GM12878 (cell line): Measurements from ENCODE around the gene NXN. TPM values are rescaled to one million over a fixed set of nuclear protein-coding genes. Genes with fewer than 3 reads are reported as not detected.

Source experiments
- CHD1 ChIP-seq: IDR thresholded peaks from 2 replicates; pipeline ENCODE4 v1.6.1; 2012; ENCODE audit warnings: low read depth, low read length, improper control_type of control experiment
- EGR1 ChIP-seq, 2 experiments: IDR thresholded peaks; 1 replicate in 1 of 2; 2 replicates in 1 of 2; pipeline ENCODE4 v1.6.1; 2011 to 2012; ENCODE audit warnings: low read depth in 2 of 2, low read length in 2 of 2, borderline replicate concordance in 1 of 2, mild to moderate bottlenecking in 1 of 2, moderate library complexity in 1 of 2
- EP300 ChIP-seq, 2 experiments: fragments of 150-350 bp in 1 of 2; IDR thresholded peaks; 2 replicates each; pipeline ENCODE4 v1.6.1; 2011 to 2012; ENCODE audit warnings: low read depth in 2 of 2, low read length in 2 of 2, borderline replicate concordance in 1 of 2, improper control_type of control experiment in 1 of 2, inconsistent platforms in 1 of 2; ENCODE audit not compliant: control insufficient read depth in 1 of 2
- EZH2 ChIP-seq: IDR thresholded peaks from 2 replicates; pipeline ENCODE4 v1.6.1; 2012; ENCODE audit warnings: low read depth, mild to moderate bottlenecking, control low read depth, inconsistent platforms, low read length, borderline replicate concordance; ENCODE audit not compliant: control insufficient read depth
- IKZF1 ChIP-seq: fragments of 450-650 bp; conservative IDR thresholded peaks from 2 replicates; pipeline ENCODE4 v1.6.1; 2017; ENCODE audit warnings: antibody characterized with exemption, mild to moderate bottlenecking
- JUNB ChIP-seq: IDR thresholded peaks from 2 replicates; pipeline ENCODE4 v1.6.1; 2016; ENCODE audit warnings: antibody characterized with exemption, mild to moderate bottlenecking
- NFXL1 ChIP-seq: fragments of 450-650 bp; IDR thresholded peaks from 2 replicates; pipeline ENCODE4 v1.6.1; 2017; ENCODE audit warnings: antibody characterized with exemption, mild to moderate bottlenecking, borderline replicate concordance
- PAX8 ChIP-seq: fragments of 450-650 bp; IDR thresholded peaks from 2 replicates; pipeline ENCODE4 v1.6.1; 2017; ENCODE audit warnings: mild to moderate bottlenecking, moderate library complexity
- RBBP5 ChIP-seq: fragments of 200-600 bp; sonication (generic); conservative IDR thresholded peaks from 2 replicates; pipeline ENCODE4 v1.6.1; 2016
- RELA ChIP-seq: fragments of 450-650 bp; IDR thresholded peaks from 2 replicates; pipeline ENCODE4 v1.8.0; 2014; ENCODE audit warnings: borderline replicate concordance; ENCODE audit not compliant: partially characterized antibody
- TCF12 ChIP-seq: IDR thresholded peaks from 2 replicates; pipeline ENCODE4 v1.6.1; 2011; ENCODE audit warnings: low read depth, mild to moderate bottlenecking, low read length
- ZNF24 ChIP-seq: fragments of 450-650 bp; IDR thresholded peaks from 2 replicates; pipeline ENCODE4 v1.6.1; 2017; ENCODE audit warnings: antibody characterized with exemption, mild to moderate bottlenecking
- polyA plus RNA-seq, 11 experiments: library from polyadenylated mRNA; depleted of rRNA in 4 of 11; unstranded in 6 of 11; stranded (reverse) in 5 of 11; fragments of >200 nt; fragmentation: Nextera tagmentation in 4 of 11; fragmentation: Illumina TruSeq in 1 of 11; extraction: Ambion mirVana in 4 of 11; extraction: Trizol in 1 of 11; gene quantifications; 1 replicate in 1 of 11; 2 replicates in 10 of 11; pipeline versions ENCODE4 v1.2.1 to v1.2.3, GENCODE V29; 2011 to 2016; ENCODE audit warnings: inconsistent platforms in 2 of 11, missing spikeins in 2 of 11, low read depth in 1 of 11
- total RNA-seq, 4 experiments: library from RNA; depleted of rRNA in 3 of 4; stranded (reverse); fragments of >200 nt in 3 of 4; fragmentation: Illumina TruSeq in 1 of 4; extraction: Trizol in 1 of 4; gene quantifications; 2 replicates each; pipeline versions ENCODE4 v1.2.1 to v1.2.3, GENCODE V29; 2013 to 2021
- TF ChIP-seq, protein P1 (sequence below): fragments of 450-650 bp; IDR thresholded peaks from 2 replicates; pipeline ENCODE4 v1.6.1; 2017; ENCODE audit warnings: mild to moderate bottlenecking, moderate library complexity
- TF ChIP-seq, protein P2 (sequence below): fragments of 450-650 bp; IDR thresholded peaks from 2 replicates; pipeline ENCODE4 v1.6.1; 2016; ENCODE audit warnings: mild to moderate bottlenecking, moderate library complexity, borderline replicate concordance

NXN gene
- total and polyA plus RNA-seq, 10 of the 15 experiments (the other 5 are each of a cell fraction or from before 2014, with no cell fraction given): 0.04 to 1.2 (median 0.30) TPM

DNA sequence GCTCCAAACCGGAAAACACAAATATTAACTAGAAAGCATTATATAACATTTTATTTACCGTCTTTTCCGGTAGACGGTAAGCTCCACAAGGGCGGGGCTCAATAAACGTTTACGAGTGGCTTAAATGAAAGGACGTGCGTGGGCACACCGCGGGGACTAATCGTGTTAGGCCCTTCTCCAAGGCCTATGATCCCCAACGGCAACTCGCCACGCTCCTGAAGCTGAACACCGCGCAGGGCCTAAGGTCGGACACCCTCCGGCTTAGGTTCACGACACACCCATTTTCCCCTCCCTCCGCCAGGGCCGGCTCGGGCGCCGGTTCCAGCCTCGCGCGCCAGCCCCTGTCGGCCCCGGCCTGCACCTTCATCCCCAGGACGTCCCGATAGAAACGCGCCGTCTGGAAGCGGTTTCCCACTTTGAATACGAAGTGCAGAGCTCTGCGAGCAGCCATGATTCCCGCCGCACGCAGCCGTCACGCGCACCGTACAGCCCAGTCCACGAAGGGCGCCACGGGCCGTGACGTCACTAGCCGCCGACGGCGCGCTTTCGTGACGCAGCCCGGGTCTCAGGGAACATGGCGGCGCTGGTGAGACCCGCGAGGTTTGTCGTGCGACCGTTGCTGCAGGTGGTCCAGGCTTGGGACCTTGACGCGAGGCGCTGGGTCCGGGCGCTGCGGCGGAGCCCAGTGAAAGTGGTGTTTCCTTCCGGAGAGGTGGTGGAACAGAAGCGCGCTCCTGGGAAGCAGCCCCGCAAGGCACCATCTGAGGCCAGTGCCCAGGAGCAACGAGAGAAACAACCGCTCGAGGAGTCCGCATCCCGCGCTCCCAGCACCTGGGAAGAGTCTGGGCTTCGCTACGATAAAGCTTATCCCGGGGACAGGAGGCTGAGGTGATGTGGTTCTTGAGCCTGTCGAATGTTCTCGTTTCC, 197.5 kb downstream of the NXN start, which contains the start of the genes GLOD4 and MRM3 (continued):
- TF ChIP-seq, protein P1, sequence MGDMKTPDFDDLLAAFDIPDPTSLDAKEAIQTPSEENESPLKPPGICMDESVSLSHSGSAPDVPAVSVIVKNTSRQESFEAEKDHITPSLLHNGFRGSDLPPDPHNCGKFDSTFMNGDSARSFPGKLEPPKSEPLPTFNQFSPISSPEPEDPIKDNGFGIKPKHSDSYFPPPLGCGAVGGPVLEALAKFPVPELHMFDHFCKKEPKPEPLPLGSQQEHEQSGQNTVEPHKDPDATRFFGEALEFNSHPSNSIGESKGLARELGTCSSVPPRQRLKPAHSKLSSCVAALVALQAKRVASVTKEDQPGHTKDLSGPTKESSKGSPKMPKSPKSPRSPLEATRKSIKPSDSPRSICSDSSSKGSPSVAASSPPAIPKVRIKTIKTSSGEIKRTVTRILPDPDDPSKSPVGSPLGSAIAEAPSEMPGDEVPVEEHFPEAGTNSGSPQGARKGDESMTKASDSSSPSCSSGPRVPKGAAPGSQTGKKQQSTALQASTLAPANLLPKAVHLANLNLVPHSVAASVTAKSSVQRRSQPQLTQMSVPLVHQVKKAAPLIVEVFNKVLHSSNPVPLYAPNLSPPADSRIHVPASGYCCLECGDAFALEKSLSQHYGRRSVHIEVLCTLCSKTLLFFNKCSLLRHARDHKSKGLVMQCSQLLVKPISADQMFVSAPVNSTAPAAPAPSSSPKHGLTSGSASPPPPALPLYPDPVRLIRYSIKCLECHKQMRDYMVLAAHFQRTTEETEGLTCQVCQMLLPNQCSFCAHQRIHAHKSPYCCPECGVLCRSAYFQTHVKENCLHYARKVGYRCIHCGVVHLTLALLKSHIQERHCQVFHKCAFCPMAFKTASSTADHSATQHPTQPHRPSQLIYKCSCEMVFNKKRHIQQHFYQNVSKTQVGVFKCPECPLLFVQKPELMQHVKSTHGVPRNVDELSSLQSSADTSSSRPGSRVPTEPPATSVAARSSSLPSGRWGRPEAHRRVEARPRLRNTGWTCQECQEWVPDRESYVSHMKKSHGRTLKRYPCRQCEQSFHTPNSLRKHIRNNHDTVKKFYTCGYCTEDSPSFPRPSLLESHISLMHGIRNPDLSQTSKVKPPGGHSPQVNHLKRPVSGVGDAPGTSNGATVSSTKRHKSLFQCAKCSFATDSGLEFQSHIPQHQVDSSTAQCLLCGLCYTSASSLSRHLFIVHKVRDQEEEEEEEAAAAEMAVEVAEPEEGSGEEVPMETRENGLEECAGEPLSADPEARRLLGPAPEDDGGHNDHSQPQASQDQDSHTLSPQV: peak; percentile 42; the same call in 1 of the 2 replicates
- TF ChIP-seq NFXL1: no peak
- no peak for TF ChIP-seq CHD1
- peak; percentile 32 to 75; a peak in 2 of 3 replicates for TF ChIP-seq EGR1 (IDR thresholded peaks at IDR 0.05; ENCODE audit: borderline replicate concordance in 1 of 2, low read depth in 2 of 2, low read length in 2 of 2)
- peak; percentile 89 for TF ChIP-seq RELA
- TF ChIP-seq EP300 (IDR thresholded peaks at IDR 0.05; ENCODE audit: borderline replicate concordance in 1 of 2, control insufficient read depth in 1 of 2, low read depth in 2 of 2, low read length in 2 of 2): peak in 1 of 2 experiments; percentile 38; a peak in 1 of 4 replicates
- TF ChIP-seq, protein P2, sequence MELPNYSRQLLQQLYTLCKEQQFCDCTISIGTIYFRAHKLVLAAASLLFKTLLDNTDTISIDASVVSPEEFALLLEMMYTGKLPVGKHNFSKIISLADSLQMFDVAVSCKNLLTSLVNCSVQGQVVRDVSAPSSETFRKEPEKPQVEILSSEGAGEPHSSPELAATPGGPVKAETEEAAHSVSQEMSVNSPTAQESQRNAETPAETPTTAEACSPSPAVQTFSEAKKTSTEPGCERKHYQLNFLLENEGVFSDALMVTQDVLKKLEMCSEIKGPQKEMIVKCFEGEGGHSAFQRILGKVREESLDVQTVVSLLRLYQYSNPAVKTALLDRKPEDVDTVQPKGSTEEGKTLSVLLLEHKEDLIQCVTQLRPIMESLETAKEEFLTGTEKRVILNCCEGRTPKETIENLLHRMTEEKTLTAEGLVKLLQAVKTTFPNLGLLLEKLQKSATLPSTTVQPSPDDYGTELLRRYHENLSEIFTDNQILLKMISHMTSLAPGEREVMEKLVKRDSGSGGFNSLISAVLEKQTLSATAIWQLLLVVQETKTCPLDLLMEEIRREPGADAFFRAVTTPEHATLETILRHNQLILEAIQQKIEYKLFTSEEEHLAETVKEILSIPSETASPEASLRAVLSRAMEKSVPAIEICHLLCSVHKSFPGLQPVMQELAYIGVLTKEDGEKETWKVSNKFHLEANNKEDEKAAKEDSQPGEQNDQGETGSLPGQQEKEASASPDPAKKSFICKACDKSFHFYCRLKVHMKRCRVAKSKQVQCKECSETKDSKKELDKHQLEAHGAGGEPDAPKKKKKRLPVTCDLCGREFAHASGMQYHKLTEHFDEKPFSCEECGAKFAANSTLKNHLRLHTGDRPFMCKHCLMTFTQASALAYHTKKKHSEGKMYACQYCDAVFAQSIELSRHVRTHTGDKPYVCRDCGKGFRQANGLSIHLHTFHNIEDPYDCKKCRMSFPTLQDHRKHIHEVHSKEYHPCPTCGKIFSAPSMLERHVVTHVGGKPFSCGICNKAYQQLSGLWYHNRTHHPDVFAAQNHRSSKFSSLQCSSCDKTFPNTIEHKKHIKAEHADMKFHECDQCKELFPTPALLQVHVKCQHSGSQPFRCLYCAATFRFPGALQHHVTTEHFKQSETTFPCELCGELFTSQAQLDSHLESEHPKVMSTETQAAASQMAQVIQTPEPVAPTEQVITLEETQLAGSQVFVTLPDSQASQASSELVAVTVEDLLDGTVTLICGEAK: no peak
- TF ChIP-seq EZH2: no peak
- peak; percentile 85; the same call in 1 of the 2 replicates for TF ChIP-seq RBBP5
- 0 out of 2 replicates have a peak, but pooled peaks have one; percentile 42 for TF ChIP-seq TCF12
- no peak for TF ChIP-seq JUNB
- no peak for TF ChIP-seq PAX8
- no peak for TF ChIP-seq ZNF24
- peak; percentile 90 for TF ChIP-seq IKZF1
